ENCODE measurements around the gene CPXM2.

GRCh38 chr10:123860856-123861255 lies 30.8 kb downstream of the CPXM2 start:
- no peak for TF ChIP-seq CTCF (conservative IDR thresholded peaks at IDR 0.05; ENCODE audit: low read depth, low read length)
- TF ChIP-seq EZH2phosphoT487 (IDR thresholded peaks at IDR 0.05; ENCODE audit: borderline replicate concordance, low read length) = no peak
